Psoas muscle (tissue), 8 donors: ENCODE results near the gene IPMK. TPM values are rescaled to one million over a fixed set of nuclear protein-coding genes. Genes with fewer than 3 reads are reported as not detected.

Source experiments
- ATAC-seq, 4 donors: fragments of 200-7000 bp; cut with Tn5 transposase; one replicate each; pipeline ENCODE4 v1.9.1; 2020; ENCODE audit warnings: moderate library complexity in 3 of 4, mild to moderate bottlenecking in 2 of 4
- DNase-seq, 2 donors: peaks; one replicate each; pipeline ENCODE4 v3.0.0-alpha.2; 2020
- H3K27ac ChIP-seq: fragments of 200-600 bp; one replicate; pipeline ENCODE4 v1.8.0; 2022
- H3K27me3 ChIP-seq, 3 donors: fragments of 200-600 bp in 1 of 3; one replicate each; pipeline versions ENCODE4 v1.6.1 to v1.8.0; 2013 to 2022; ENCODE audit warnings: low read length in 2 of 3, mild to moderate bottlenecking in 2 of 3, moderate library complexity in 1 of 3; ENCODE audit not compliant: insufficient read depth in 3 of 3
- H3K36me3 ChIP-seq, 2 donors: fragments of 200-600 bp in 1 of 2; one replicate each; pipeline versions ENCODE4 v1.6.1 to v1.8.0; 2013 to 2022; ENCODE audit warnings: low read depth in 1 of 2, mild to moderate bottlenecking in 1 of 2, moderate library complexity in 1 of 2; ENCODE audit not compliant: insufficient read depth in 1 of 2
- H3K4me1 ChIP-seq: fragments of 200-600 bp; one replicate; pipeline ENCODE4 v1.8.0; 2022
- H3K4me3 ChIP-seq: fragments of 200-600 bp; one replicate; pipeline ENCODE4 v1.8.0; 2022; ENCODE audit warnings: mild to moderate bottlenecking
- H3K9me3 ChIP-seq: fragments of 200-600 bp; one replicate; pipeline ENCODE4 v1.8.0; 2022
- WGBS, 3 donors: extraction: QIAGEN DNeasy Blood & Tissue Kit; methylation state at CpG; one replicate each; pipeline versions ENCODE4 v1.1.6 to v1.1.7; 2013; 5-methylcytosine and 5-hydroxymethylcytosine counted together
- intact Hi-C, 2 donors: fragments of 100-400 bp; cut with DNase I; formaldehyde crosslinking; loops; one replicate each; pipeline versions ENCODE4 v1.11.0 to v1.14.2; 2022
- polyA plus RNA-seq, 3 donors: library from polyadenylated mRNA; stranded (reverse); fragments of 200-250 nt; gene quantifications; one replicate each; pipeline ENCODE4 v1.2.3, GENCODE V29; 2013
- total RNA-seq, 4 donors: library from RNA; stranded (reverse); fragmentation: NEBNext Ultra II Directional in 2 of 4; extraction: Animal tissue kit (Norgen Biotek cat#: 25700) in 2 of 4; gene quantifications; one replicate each; pipeline versions ENCODE4 v1.2.1 to v1.2.4, GENCODE V29; 2021 to 2023
- TF ChIP-seq, protein P1 (sequence below): fragments of 200-600 bp; IDR thresholded peaks from one replicate; pipeline ENCODE4 v1.8.0; 2022; ENCODE audit warnings: antibody characterized with exemption
- donor health status: healthy with polysubstance abuse.
- donor health status: DM: no; HTN: no; CAD: no; lungs with moderate emphysema.
- donor health status: Bipolar disorder and iron deficiency.
- donor health status: healthy.
- donor health status: DM: yes; HTN: yes; CAD: no.
- donor health status: DM: no; HTN: no; CAD: no.
- donor health status: DM: no; HTN: no; CAD: no.
- donor health status: DM: yes; HTN: yes; CAD: no.

Gene IPMK
- total and polyA plus RNA-seq, 7 donors, result 2.3 to 10.8 (median 4.3) TPM

DNA sequence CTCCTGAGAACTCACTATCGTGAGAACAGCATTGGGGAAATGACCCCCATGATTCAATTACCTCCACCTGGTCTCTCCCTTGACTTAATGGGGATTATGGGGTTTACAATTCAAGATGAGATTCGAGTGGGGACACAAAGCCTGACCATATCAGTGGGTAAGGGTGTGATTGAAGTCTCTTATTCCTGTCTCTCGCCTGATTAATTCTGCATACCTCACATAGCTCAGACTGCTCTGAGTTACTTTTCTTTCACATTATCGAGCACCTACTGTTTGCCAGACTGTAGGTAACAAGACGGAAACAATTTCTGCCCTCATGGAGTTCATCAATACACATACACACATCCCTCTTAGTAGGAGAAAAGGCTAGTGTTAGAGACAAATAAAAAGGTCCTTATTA, 26.3 kb upstream of the IPMK start:
- no peak for DNase-seq
- no peak overlapping the region for H3K27ac ChIP-seq
- WGBS, 3 donors, result 70 to 84% (median 70%) methylated on average over 5 of the region's 5 CpGs
- no peaks in the 10 kb centered on the region for H3K27me3 ChIP-seq
- H3K36me3 ChIP-seq, result peaks cover 0 to 15% of the 10 kb centered on the region in 2 donors
- intact Hi-C loops, result no loop called here
- no peak overlapping the region for H3K4me3 ChIP-seq
- TF ChIP-seq, protein P1, sequence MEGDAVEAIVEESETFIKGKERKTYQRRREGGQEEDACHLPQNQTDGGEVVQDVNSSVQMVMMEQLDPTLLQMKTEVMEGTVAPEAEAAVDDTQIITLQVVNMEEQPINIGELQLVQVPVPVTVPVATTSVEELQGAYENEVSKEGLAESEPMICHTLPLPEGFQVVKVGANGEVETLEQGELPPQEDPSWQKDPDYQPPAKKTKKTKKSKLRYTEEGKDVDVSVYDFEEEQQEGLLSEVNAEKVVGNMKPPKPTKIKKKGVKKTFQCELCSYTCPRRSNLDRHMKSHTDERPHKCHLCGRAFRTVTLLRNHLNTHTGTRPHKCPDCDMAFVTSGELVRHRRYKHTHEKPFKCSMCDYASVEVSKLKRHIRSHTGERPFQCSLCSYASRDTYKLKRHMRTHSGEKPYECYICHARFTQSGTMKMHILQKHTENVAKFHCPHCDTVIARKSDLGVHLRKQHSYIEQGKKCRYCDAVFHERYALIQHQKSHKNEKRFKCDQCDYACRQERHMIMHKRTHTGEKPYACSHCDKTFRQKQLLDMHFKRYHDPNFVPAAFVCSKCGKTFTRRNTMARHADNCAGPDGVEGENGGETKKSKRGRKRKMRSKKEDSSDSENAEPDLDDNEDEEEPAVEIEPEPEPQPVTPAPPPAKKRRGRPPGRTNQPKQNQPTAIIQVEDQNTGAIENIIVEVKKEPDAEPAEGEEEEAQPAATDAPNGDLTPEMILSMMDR, result no peak
- no peaks in the 10 kb centered on the region for H3K4me1 ChIP-seq
- no peak for ATAC-seq
- no peaks in the 10 kb centered on the region for H3K9me3 ChIP-seq

DNA sequence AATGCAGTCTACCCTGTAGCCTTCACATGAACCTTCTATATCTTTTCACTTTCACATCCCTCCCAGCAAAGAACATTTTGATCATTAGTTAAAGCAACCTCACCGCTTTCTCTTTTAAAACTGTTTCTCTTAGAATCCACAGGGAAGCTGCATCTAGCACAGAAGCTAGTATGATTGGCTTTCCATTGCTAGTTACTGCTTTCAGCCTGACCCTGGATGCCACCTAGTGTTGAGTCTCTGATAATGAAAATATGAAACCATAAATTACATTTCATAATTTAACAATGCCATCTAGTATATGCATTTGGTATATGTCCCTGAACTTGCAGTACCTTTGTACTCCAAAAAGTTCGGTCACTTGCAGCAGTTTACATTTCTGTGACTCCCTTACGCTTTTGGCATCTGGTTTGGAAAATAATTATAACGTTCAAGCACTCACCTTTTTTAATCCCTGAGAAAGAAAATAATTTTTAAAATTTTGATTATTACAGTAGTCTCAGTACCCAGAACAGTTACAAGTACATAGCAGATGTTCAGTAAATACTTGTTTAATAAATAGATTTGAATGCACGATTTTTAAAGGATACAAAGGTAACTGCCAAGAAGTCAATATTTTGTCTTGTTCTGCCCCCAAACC, 24.0 kb upstream of the IPMK start:
- ATAC-seq, result peak in 3 of 4 donors; percentile 65 to 89 (median 78)
- DNase-seq, result no peak
- Histone ChIP-seq H3K4me1 (no peaks in the 10 kb centered on the region), H3K27ac (no peak overlapping the region), H3K9me3 (no peaks in the 10 kb centered on the region), H3K27me3 (no peaks in the 10 kb centered on the region), H3K36me3 (peaks cover 0 to 33% of the 10 kb centered on the region in 2 donors), H3K4me3 (no peak overlapping the region)
- intact Hi-C loops, result loop anchor here (1.0 to 2.0 kb wide), 2 partner anchors 114 to 115 kb away; no protein-coding TSS in a partner anchor
- WGBS, 3 donors, result 65 to 78% (median 70%) methylated on average over 5 of the region's 5 CpGs
- TF ChIP-seq, protein P1, result peak; percentile 79

DNA sequence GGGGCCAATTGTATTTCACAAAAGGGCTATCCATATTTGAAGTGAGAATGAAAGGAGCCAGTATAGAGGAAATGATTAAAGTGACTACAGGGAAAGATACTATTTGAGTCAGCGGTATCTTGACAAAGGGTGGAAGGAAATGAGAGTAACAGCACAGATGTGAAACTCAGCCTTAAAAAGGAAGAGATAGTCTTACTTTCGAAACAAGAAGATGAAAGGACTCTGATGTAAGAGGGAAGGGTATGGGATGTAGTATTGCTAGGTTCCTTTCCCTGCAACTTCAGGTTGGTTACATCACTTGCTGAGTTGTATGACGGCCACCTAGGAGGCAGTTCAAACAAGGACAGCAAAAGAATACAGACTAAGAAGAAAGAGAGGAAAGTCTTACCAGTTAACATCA, 14.9 kb upstream of the IPMK start:
- Histone ChIP-seq H3K27me3 (no peaks in the 10 kb centered on the region), H3K27ac (peak overlapping the region; percentile 26), H3K9me3 (no peaks in the 10 kb centered on the region), H3K4me3 (no peak overlapping the region), H3K4me1 (peaks cover 7% of the 10 kb centered on the region), H3K36me3 (peaks cover 0 to 26% of the 10 kb centered on the region in 2 donors)
- ATAC-seq, result peak in 2 of 4 donors; percentile 22 to 30
- intact Hi-C loops, result no loop called here
- WGBS, 3 donors, result 66 to 81% (median 67%) methylated on average over 3 of the region's 3 CpGs
- no peak for DNase-seq
- TF ChIP-seq, protein P1, result no peak

DNA sequence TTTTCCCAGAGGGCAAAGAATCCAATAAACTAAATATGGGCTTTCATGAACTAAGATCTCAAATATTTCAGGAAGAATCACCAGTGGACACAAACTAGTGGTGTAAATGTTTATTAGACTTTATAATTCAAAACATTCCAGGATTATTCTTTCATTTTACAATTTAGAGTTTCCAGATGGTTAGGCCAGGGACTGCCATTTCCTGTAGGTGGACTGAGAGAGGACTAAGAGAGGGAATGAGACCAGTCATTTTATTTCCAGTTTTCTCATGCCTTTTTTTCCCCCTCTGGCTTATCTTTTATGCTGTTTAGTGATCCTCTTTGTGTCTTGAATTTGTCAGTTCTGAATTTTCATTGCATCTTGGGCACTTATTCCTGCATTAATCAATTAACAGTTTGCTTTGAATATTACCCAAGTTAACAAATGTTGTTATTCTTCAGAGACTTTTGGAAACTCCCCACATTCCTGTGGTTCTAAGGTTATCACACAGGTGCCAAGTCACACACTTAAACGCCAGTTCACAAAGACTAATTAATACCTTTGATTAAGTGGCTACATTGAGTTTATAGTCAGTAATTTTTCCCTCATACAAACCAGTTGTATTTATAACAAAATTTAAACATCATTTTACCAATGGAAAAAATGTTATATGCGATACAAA, 13.5 kb upstream of the IPMK start:
- Histone ChIP-seq H3K27ac (no peak overlapping the region), H3K27me3 (no peaks in the 10 kb centered on the region), H3K36me3 (peaks cover 0 to 29% of the 10 kb centered on the region in 2 donors), H3K4me3 (no peak overlapping the region), H3K9me3 (no peaks in the 10 kb centered on the region), H3K4me1 (peaks cover 7% of the 10 kb centered on the region)
- DNase-seq (no peak), ATAC-seq (no peak)
- TF ChIP-seq, protein P1, result no peak
- intact Hi-C loops, result loop anchor here in 1 of 2 donors (1.0 kb wide), 1 partner anchor 8 kb away; no protein-coding TSS in a partner anchor
- 63 to 74% (median 65%) methylated on average over 2 of the region's 2 CpGs for WGBS, 3 donors
